Stimulated activated CD8-positive, alpha-beta memory T cell treated with anti-CD3 and anti-CD28 coated beads, Interleukin-2, amount 100 ng/mL, for 1 hour (primary cell): ENCODE data around the gene OTX1.
"Not testable (repeated sequence)": the region's sequence is repeated elsewhere in the genome, so short reads cannot be mapped to it uniquely, and the experiment has no call there.

ENCODE experiments used
- DNase-seq, 2 donors: peaks; one replicate each; pipeline ENCODE4 v3.0.0-alpha.2; 2020; ENCODE audit warnings: low read depth in 2 of 2

The OTX1 gene

GRCh38 chr2:63058921-63059792, 8.5 kb downstream of the OTX1 start:
- no peak for DNase-seq

DNA sequence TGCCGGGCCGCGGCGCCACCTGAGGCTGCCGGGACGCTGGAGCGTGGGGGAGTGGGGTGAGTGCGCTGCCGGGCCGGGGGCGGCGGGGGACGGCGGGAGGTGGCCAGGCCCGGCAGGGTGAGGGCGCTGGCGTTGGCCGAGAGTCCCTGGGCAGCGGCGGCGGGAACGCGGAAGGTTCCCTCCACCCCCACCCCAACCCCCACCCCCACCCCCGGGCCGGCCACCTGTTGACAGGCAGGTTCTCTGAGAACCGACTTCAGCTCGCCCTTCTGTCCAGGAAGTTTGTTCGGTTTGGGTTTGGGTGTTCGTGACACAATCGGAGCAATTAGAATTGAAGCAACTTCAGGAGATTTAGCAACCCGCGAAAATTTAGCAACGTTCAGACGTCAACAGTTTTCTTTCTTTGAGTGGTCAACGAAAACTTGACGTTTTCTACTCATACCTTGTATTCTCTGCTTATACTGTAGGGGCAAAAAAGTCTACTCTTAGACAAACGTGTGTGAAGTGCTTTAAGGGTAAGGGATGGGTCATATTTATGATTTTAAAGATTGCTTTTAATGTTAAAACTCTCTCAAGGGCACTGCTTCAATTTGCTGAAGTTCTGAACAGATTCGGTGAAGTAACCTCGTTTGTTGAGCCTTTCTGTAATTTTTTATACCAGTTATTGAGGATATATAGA, 9.3 kb downstream of the OTX1 start:
- no peak for DNase-seq

GRCh38 chr2:63060472-63060991, 9.9 kb downstream of the OTX1 start:
- no peak for DNase-seq

- no peak for DNase-seq
Measured at GRCh38 chr2:63064197-63064596, 13.6 kb downstream of the OTX1 start.

DNA sequence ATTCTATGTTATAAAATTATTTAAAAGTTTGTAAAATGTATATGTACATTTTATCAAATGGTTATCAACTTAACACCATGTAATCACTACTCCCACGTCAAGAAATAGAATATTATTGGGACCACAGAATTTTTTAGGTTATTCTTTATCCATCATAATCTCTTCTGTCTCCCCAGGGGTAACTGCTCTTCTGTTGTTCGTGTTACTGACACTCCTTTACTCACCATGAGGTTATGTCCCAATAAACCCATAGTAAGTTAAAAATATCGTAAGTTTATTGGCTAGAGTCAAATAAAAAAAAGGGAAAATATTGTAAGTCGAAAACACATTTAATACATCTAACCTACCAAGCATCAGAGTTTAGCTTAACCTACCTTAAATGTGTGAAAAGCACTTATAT, 14.0 kb downstream of the OTX1 start:
- DNase-seq: no peak

DNA sequence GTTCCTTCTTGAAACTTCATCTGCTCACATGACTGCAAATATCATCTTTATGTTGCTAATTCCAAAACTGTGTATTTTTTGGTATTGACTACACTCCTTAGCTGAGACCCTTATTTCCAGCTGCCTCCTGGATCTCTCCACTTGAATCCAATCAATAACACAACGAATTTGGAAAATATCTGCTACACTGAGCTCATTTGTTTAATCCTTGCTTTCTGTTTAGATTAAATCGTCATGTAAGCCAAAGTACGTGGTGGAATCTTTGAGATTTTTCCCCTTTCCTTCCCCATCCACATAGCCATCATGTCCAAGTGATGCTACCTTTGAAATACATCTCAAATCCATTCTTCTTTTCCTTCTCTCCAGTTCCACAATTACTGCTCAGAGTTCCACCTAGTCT, 15.6 kb downstream of the OTX1 start:
- DNase-seq: no peak

GRCh38 chr2:63066838-63067237, 16.2 kb downstream of the OTX1 start:
- no peak for DNase-seq

DNA sequence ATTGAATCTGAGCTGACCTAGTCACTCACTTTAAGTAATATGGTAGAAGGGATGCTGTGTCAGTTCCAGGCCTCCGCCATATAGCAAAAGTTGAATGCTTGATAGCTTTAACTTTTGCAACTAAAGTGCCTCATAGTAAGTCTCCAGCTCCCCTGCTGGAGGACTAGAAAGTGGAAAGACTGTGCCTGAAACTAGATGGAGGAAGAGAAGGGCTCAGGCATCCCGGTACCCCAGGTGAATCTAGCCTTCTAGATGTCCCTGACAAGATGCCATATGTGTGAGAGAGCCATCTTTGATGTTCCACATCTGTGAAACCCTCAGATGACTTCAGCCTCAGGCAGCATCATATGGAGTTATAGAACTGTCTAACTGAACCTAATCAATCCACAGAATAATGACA, 21.0 kb downstream of the OTX1 start:
- no peak for DNase-seq

DNA sequence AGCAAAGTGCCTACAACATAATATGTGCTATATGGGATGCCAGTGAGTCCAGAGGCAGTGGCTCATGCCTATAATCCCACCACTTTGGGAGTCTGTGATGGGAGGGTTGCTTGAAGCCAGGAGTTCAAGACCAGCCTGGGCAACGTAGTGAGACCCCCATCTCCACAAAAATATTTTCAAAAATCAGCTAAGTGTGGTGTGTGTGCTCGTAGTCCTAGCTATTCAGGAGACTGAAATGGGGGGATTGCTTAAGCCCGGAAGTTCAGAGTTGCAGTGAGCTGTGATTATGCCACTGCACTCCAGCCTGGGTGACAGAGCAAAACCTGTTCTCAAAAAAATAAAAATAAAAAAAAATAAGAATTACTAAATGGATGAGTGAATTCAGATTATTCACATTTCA, 23.4 kb downstream of the OTX1 start:
- no peak for DNase-seq

DNA sequence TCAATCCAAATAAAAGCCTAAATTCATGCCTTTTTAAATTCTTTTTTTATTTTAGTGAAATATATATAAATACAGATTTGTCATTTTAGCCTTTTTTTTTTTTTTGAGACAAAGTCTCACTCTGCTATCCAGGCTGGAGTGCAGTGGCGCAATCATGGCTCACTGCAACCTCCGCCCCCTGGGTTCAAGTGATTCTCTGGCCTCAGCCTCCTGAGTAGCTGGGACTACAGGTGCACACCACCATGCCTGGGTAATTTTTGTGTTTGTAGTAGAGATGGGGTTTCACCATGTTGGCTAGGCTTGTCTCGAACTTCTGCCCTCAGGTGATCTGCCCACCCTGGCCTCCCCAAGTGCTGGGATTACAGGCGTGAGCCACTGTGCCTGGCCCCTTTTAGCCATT, 23.8 kb downstream of the OTX1 start:
- not testable (repeated sequence) for DNase-seq

DNA sequence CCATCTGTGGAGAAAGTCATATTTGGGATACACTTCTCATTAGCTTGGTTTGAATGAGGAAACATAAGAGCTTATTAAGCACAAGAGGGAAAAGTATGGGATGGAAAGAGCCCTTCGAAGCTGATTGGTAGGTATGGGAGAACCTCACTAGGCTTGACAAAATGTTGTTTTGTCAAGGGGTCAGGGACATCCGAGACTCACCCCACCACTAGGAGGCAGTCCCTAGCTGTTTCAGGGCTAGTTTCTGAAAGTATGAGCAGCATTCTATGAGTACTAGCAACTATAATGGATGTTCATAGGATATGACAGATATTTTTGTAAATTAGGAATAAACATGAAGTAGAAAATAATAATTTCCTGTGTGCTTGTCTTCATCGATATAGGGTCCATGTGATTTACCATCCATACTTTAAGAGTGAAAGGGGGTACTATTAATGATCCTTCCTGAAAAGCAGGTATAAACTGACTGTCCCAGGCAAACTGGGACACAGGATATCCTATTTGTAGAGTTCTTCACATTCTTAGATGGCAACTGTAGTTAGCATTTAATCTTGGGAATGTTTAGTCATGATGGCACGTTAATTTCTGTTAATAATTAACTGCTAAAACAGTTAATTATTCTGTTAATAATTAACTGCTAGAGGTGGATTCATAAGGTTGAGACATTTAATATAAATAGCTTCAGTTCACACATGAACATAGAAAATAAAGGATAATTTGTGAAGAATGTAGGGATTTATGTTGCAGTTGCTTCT, 28.4 kb downstream of the OTX1 start:
- no peak for DNase-seq

GRCh38 chr2:63081404-63081803, 30.8 kb downstream of the OTX1 start:
- no peak for DNase-seq

DNA sequence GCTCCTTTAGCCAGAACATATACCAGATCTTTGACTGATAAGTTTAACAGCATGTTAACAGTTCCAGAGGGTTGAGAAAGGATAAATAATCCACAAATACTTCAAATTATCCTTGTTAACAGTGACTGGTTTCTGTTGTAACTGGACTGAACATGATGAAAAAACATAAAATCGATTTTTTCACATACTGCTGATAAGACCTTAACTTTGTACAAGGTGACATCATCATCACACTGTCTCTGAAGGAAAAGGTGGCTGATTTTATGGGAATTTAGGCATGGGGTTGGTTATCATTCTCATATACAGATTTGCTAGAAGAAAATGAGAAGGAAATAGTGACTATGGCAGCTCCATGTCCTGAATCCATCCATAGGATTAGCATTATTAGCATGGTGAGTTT, 36.1 kb downstream of the OTX1 start:
- no peak for DNase-seq

GRCh38 chr2:63092401-63092800, 41.8 kb downstream of the OTX1 start:
- DNase-seq: no peak

GRCh38 chr2:63092857-63093256, 42.2 kb downstream of the OTX1 start:
- no peak for DNase-seq

- DNase-seq: no peak
Measured at GRCh38 chr2:63093502-63093901, 42.9 kb downstream of the OTX1 start.

- no peak for DNase-seq
Measured at GRCh38 chr2:63096491-63096890, 45.9 kb downstream of the OTX1 start.

- no peak for DNase-seq
Measured at GRCh38 chr2:63099032-63099431, 48.4 kb downstream of the OTX1 start.

GRCh38 chr2:63101954-63102353, 51.3 kb downstream of the OTX1 start:
- DNase-seq: no peak

DNA sequence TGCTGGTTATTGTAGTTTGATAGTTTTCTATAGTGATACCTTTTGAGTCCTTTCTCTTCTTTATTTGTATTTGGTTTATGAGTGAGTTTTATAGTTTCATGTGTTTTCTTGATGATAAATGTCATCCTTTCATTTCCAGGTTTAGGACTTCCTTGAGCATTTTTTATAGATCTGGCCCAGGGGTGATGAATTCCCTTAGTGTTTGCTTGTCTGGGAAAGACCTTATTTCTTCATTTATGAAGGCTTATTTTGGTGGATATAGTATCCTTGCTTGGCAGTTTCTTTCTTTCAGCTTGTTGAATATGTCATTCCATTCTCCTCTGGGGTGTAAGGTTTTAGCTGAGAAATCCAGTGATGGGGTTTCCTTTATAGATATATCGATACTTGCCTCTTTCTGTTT, 53.9 kb downstream of the OTX1 start:
- DNase-seq: no peak
